GM18873 (cell line): ENCODE data around the gene FKBP10.
A peak's percentile ranks its signal among the peaks of the same experiment; 100 is the strongest.
"Not testable (repeated sequence)": the region's sequence is repeated elsewhere in the genome, so short reads cannot be mapped to it uniquely, and the experiment has no call there.

Experiments used
- ATAC-seq: cut with Tn5 transposase; IDR thresholded peaks from one replicate; pipeline ENCODE4 v1.9.1; 2021; ENCODE audit warnings: mild to moderate bottlenecking, moderate library complexity, moderate number of reproducible peaks; ENCODE audit not compliant: unreplicated experiment, low FRiP score

FKBP10 gene

DNA sequence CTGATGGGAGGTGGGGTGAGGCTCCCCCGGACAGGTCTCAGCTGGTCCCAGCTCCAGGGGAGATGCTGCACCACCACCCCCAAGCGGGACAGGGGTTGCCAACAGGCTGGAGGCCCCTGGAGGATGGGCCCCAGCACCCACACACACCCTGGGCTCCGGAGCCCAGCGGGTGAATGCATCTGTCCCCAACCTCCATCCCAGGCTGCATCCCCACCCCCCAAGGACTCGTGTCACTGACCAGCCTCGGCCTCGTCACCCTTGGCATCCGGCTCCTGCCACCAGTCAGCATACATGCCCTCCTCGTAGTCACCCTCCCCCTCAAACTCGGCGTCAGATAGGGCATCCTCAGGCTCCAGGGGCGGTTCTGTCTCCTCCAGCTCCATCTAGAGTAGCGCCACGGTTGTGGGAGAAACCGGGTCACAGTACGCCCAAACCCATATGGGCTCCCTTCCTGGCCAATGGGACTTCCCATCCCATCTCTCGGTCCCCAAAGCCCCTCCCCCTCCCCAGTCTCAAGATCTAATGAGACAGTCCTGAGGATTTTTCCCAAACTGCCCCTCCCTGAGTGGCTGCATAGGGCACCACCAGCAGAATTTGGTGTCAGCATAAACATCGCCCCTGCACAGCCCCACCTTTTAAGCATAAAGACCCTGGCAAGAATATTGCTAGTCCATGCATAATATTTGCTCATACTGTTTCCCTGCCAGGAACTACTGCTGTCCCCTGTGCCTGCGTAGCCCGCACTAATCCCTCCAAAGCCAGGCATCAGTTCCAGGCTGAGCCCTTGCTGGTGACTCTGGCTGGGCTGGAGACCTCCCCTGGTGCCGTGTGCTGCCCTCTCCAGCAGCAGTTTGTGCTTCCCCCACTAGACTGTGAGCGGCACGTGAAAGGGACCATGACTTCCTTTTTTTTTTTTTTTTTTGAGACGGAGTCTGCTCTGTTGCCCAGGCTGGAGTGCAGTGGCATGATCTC, 9.5 kb upstream of the FKBP10 start:
- no peak for ATAC-seq

DNA sequence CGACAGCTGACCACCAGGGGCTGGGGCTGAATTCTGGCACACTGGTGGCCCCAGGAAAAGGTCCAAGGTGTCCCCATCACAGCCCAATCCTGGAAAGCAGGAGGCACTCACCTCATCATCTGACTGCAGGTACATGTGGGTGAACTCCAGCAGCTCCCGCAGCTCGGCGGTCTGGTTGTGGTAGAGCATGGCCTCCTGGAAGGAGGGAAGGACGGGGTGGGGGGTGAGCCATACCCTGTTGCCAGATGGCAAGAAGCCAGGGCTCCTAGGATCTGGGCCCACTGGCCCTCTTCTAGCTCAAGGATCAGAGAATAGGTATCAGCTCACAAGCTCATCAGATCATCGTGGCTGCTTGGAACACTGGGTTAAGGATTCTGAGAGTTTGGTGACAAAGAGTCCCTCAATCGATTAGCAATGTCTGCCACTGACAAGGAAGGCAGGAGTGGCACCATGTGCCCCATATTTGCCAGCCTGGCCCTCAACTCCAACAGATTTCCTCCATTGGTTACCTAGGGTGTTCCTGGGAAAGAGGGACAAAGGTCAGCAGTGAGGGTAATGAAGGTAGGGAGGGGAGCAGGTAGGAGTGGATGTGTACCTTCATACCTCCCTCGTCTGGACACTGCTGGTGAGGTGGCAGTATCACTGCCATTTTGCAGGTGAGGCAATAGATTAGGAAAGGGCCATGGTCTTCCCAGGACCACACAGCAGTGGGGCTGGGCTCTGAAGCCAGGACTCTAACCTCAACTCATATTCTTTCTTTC, 5.9 kb upstream of the FKBP10 start:
- ATAC-seq = no peak

DNA sequence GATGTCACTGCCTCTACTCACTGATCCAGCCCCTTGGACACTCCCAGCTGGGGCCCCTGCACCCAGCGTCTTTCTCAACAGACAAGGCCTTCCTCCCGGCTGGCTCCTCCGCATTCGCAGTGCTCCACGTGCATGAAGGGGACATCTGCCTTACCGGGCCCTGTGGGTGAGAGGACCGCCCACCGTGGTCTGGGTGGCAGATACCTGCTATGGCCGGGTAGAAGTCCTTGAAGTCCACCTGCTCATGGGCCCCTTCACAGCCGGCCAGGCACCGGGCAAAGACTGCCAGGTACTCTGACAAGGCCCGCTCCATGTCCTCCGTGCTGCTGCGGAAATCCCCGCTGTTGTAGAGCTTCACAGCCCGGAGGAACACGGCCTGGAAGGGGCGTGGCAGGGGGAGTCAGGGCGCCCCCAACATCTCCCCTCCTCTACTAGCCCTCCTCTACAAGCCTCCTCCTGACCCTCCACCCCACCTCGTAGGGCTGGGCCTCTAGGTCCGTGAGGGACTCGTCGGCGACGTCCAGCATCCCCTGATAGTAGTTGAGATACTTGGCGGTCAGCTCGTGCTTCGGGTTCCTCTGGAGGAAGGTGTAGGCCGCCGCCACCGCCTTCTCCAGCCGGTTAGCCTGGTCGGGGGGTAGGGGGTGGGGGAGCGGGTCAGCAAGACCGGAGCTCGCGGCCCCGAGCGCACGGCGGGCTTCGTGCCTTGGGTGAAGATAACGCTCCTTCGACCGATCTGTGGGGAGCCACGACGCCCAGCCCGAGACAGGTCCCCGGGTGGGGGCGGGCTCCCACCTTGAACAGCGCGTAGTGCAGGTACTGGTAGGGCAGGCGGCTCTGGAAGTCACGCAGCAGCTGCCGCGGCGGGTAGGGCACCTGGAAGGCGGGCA, 1.9 kb upstream of the FKBP10 start:
- no peak for ATAC-seq

DNA sequence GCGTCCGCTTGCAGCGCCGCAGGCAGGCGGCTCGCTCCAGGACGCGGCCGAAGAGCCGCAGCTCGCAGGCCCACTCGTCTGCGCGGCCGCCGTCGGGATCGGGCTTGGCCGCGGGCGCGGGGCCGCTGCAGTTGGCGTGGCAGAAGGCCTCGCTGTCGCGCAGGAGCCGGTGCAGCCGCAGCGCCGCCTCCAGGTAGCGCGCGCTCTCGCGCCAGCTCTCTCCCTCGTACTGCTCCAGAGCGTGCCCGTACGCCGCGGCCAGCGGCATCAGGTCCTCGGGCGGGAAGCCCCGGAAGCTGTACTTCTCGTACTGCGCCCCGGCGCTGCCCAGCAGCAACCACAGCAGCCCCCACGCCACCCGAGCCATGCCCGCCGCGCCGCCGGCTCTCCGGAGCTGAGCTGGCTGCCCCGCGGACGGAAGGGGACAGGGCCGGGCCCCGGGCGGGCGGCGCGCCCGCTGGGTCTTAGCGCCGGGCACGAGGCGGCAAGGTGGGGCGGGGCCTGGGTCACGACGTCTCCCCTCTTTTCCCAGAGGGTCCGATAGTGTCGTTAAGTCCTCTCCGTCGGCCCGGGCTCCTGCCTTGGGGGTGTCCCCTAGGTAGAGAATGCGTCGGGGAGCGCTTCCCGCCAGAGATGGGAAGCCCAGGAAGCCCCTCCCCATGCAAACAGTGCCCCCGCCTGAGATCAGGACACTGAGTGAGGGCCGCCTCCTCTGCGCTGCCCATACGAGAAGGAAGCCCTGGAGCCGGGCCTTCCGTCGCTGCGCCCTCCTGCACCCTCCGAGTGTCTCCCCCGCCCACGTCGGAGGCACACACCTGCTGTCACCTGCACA, 1.0 kb upstream of the FKBP10 start, which contains the start of gene P3H4:
Gene P3H4 (minus strand): TSS at position 401 of the 832 bp plus-strand sequence. CDS start 34 bp downstream, at position 367.
- ATAC-seq = peak; percentile 55

DNA sequence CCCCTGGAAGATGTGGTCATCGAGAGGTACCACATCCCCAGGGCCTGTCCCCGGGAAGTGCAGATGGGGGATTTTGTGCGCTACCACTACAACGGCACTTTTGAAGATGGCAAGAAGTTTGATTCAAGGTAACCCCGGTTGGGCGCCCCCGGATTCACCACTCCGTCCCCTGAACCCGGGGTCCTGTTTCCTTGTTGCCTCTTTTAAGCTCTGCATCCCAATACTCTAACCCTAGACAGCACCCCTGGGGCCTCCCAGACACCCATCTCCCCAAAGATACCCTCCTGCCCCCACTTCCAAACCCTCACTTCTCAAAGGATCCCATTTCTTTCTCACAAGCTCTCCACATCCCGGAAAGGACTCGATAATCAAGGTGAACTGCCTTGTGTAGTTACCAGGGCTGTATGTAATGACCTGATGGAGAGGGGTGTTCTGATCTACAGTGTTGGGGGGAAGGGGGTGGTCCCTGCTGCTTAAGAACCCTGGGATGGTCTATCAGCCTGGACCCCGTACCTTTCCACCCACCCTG, 412 bp downstream of the FKBP10 start:
- no peak for ATAC-seq

DNA sequence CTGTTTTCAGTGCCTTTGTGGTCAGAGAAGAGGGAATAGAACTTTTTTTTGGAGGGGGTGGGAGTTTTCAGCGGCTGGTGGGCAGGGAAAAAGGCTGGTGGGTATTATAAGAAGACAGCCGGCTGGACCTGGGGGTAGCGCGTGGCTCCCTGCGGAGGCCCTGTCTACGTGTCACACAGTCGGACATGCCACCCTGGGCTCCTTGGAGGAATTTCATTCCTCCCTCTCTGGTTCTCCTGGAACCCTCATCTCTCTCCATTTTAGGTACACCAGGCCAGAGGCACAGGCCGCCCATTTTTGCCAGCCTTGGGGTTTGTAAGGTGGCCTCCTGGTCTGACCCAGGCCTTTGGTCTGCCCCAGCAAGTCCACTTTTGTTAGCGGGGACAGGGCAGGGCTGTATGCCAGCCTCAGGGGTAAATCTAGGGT, 908 bp downstream of the FKBP10 start:
- ATAC-seq = no peak

DNA sequence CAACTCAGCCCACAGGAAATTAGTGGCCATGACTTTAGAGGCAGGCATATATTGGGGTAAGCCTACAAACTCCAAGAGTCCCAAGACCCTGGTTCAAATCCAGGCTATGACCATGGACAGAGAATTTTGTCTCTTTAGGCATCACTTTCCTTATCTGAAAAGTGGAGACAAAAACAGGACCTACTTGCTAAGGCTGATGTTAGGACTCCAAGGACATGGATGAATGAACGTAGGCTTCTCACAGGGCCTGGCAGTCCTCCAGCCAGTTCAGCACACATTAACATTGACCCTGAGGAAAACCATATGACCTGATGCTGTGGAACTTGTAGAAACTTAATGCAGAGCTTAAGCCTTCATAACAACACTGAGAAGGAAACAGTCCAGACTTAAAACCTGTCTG, 1.4 kb downstream of the FKBP10 start:
- no peak for ATAC-seq

DNA sequence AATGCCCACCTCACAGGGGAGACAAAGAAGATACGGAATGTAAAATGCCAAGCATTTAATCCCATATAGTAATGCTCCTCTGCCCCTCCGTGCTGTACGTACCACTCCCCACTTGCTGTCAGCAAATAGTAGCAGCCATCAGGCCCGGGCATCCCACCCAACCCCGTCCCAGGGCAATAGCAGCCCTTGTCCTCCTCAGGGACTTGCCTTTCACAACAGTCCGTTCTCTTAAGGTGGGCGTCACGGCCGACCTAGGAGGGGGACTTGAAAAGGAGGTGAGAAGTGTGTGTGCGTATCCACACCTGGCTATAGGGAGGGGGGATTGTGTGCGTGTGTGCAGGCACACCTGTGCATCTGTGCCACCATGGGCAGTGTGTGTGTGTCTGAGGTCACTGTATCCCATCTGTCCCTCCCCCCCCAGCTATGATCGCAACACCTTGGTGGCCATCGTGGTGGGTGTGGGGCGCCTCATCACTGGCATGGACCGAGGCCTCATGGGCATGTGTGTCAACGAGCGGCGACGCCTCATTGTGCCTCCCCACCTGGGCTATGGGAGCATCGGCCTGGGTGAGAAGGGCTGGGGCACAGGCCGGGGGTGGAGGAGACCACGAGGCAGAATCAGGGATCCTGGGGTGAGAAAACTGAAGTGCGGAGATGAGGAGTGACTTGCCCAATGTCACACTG, 4.0 kb downstream of the FKBP10 start:
- no peak for ATAC-seq

DNA sequence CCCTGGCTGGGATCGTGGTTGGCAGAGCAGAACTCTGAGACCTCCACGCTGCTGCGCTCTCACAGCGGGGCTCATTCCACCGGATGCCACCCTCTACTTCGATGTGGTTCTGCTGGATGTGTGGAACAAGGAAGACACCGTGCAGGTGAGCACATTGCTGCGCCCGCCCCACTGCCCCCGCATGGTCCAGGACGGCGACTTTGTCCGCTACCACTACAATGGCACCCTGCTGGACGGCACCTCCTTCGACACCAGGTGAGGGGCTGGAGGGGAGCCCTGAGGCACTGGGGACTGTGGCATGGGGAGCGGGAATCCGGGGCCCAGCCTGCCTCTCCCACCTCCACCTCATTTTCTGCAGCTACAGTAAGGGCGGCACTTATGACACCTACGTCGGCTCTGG, 5.2 kb downstream of the FKBP10 start:
- ATAC-seq = no peak

DNA sequence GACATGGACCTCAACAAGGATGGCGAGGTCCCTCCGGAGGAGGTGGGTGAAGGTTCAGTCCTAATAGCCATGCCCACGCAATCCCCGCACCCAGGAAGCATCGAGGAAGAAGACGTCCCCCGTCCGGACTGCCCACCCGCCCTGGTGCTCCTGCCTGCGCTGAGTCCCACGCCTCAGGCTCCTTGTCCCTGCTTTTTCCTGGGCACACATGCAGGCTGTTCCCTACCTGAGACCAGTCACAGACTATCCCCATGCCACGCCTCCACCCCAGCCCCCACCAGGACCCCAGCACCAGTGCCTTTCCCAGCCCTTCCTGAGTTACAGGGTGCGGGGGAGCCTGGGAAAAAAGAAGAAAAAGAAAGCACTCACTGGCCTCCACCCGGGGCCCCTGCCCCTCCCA, 9.0 kb downstream of the FKBP10 start:
- ATAC-seq = no peak

DNA sequence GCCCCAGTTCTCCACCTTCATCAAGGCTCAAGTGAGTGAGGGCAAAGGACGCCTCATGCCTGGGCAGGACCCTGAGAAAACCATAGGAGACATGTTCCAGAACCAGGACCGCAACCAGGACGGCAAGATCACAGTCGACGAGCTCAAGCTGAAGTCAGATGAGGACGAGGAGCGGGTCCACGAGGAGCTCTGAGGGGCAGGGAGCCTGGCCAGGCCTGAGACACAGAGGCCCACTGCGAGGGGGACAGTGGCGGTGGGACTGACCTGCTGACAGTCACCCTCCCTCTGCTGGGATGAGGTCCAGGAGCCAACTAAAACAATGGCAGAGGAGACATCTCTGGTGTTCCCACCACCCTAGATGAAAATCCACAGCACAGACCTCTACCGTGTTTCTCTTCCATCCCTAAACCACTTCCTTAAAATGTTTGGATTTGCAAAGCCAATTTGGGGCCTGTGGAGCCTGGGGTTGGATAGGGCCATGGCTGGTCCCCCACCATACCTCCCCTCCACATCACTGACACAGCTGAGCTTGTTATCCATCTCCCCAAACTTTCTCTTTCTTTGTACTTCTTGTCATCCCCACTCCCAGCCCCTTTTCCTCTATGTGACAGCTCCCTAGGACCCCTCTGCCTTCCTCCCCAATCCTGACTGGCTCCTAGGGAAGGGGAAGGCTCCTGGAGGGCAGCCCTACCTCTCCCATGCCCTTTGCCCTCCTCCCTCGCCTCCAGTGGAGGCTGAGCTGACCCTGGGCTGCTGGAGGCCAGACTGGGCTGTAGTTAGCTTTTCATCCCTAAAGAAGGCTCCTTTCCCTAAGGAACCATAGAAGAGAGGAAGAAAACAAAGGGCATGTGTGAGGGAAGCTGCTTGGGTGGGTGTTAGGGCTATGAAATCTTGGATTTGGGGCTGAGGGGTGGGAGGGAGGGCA, 9.7 kb downstream of the FKBP10 start:
- ATAC-seq = no peak

DNA sequence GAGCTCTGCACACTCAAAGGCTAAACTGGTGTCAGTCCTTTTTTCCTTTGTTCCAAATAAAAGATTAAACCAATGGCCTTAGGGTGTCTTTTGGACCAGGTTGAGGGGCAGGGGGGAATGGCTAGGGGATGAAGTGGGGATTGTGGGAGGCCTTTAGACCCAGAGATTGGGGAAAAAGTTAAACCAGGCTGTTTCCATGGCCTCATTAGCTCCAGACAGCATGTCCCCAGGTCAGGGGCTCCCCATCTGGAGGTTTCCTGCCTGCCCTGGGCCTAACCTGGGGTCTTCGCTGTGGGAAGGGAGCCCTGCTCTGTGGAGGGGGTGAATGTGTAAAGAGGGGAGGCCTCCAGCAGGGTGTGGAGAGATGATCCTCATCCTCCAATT, 10.3 kb downstream of the FKBP10 start:
- no peak for ATAC-seq

DNA sequence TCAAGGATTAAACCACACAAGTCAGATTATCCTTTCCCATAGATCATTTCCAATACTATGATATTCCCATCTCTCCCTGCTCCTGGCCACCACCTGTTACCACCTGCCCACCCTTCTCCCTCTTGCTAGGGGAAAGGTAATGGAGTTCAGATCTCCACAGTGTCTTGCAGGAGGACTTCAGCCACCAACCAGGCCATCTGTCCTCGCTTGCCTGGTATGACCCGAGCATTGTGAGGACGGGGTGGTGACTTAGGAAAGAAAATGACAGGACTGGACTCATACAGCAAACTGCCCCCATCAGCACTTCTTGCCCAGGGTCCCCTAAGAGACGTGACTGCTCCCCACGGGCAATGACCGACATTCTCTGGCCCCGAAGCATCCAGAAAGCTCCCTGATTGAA, 10.8 kb downstream of the FKBP10 start:
- no peak for ATAC-seq

DNA sequence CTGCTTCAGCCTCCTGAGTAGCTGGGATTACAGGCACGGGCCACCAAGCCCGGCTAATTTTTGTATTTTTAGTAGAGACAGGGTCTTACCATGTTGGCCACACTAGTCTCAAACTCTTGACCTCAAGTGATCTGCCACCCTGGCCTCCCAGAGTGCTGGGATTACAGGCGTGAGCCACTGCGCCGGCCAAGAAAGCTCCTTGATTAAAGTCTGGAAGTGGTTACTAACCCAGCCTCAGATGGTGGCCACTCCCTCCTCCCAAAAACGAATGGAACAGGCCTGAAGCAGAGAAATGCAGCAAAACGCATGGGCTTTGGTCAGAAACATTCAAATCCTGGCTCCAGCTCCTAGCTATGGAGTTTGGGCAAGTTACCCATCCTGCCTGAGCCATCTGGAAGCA, 11.3 kb downstream of the FKBP10 start:
- no peak for ATAC-seq

DNA sequence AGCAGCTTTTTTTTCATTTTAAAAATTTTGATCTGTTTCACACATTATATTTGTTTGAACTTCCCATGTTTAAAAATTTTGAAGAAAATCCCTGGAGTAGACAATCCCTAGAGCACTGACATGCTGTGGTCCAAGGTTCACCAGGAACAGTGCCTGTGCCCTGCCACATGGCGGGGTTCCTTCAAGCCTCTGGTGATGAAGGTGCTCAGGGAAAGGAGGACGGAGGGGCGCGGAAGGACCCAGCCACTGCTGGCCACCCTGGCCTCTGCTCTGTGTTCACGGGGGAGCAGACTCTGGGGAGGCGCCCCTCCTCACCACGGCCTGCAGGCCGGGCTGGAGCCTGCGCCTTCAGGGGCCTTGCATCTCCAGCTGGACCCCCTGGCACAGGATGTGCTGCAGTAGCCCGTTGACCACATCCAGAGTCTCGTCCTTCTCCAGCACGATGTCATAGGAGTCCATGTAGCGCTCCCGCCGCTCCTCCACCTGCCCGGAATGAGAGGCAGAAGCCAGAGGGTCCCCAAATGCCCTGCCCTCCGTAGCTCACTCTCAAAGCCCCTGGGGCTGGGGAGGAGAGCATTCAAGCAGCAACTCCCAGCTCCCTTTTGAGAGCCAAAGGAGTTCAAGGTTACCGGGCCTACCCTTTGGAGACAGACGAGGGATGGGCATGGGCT, 12.5 kb downstream of the FKBP10 start:
- no peak for ATAC-seq

DNA sequence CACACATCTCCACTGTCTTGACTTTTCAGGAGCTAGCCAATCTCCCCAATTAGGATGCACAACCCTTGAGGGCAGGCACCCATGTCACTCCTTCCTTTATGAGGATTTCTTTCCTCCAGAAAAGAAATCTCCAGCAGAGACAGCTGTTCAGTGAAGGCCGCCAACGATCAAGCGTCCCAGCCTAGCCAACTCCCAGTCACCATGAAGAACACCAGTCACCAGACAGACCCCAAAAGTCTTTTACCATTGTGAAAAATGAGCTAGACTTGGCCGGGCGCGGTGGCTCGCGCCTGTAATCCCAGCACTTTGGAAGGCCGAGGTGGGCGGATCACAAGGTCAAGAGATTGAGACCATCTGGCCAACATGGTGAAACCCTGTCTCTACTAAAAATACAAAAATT, 17.2 kb downstream of the FKBP10 start:
- ATAC-seq = not testable (repeated sequence)

DNA sequence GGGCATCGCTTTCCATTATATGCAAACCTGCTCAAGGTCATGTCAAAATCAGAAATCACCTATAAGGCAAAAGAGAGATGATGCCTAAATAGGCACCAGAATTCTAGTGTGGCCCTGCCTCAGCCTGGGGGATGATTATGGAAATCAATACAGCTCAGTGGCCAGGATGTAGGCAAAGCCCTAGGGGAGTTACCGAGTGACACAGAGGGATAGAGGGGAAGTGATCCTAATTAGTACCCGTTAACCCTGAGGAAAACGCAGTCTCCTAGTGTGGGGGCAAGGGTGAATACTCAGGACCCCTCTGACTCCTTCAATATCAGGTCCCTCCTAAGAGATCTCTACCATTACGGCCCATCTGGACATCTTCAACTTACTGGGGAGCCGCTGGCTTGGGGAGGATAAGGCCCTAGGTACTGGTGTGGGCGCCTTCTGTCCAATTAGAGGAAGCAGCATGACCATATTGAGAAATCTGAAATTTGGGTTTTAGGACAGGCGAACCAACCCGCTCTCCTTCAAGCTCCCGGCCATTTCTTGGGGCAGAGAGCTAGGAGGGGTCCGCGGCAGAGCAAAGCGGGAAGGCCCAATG, 22.5 kb downstream of the FKBP10 start:
- ATAC-seq = no peak
